K562 (cell line): Measurements from ENCODE around the gene S100A4. TPM values are rescaled to one million over a fixed set of nuclear protein-coding genes. Genes with fewer than 3 reads are reported as not detected.
A peak's percentile ranks its signal among the peaks of the same experiment; 100 is the strongest.

Experiments used
- ATAC-seq: fragments of 200-7000 bp; cut with Tn5 transposase; 3 replicates; pipeline ENCODE4 v1.9.1; 2020; ENCODE audit warnings: moderate library complexity
- BruUV-seq: library from RNA; stranded (reverse); fragments of 400-500 nt; replicated peaks from 2 replicates; lab custom pipeline; 2021; lab: Mats Ljungman, UMichigan
- CTCF ChIA-PET: fragments of 300-600 bp; formaldehyde crosslinking; extraction: SDS; loops from one replicate; lab custom pipeline; 2021; ENCODE audit warnings: low intra/inter-chr PET ratio; lab: Yijun Ruan, JAX
- POLR2A ChIA-PET: fragments of 300-600, 350-650 bp; sonication (Branson Sonifier 250); formaldehyde crosslinking; extraction: SDS; loops from one replicate; lab custom pipeline; 2021; ENCODE audit warnings: antibody characterized with exemption, inconsistent platforms; lab: Yijun Ruan, JAX
- DNase-seq, 4 experiments: peaks; one replicate each; pipeline versions ENCODE4 v3.0.0 to v3.0.0-alpha.2; 2011 to 2018; ENCODE audit warnings: low spot score in 3 of 4, mixed read lengths in 3 of 4; ENCODE audit errors: extremely low read depth in 1 of 4
- FAIRE-seq: peaks from 2 replicates; lab custom pipeline; 2011; peaks lifted over from hg19 to GRCh38; lab: Jason Lieb, UNC
- H2AFZ ChIP-seq: 2 replicates; pipeline ENCODE4 v1.6.0; 2011; ENCODE audit warnings: low read depth, low read length, control low read depth, inconsistent platforms
- H3K27ac ChIP-seq: fragments of 200-600 bp; 3 replicates; pipeline ENCODE4 v1.8.0; 2011; ENCODE audit warnings: low read depth, mild to moderate bottlenecking, control low read depth, inconsistent platforms, low read length, moderate library complexity, mixed read lengths; ENCODE audit errors: extremely low read depth
- H3K27me3 ChIP-seq, 2 experiments: fragments of 300-600 bp in 1 of 2; 2 replicates in 1 of 2; 3 replicates in 1 of 2; pipeline versions ENCODE4 v1.6.0 to v1.8.0; 2011; ENCODE audit warnings: inconsistent platforms in 2 of 2, low read length in 2 of 2, mild to moderate bottlenecking in 1 of 2, mixed read lengths in 1 of 2, moderate library complexity in 1 of 2; ENCODE audit not compliant: control insufficient read depth in 2 of 2, insufficient read depth in 2 of 2
- H3K36me3 ChIP-seq: fragments of 300-600 bp; 3 replicates; pipeline ENCODE4 v1.8.0; 2011; ENCODE audit warnings: mild to moderate bottlenecking, low read length, inconsistent platforms; ENCODE audit not compliant: control insufficient read depth, insufficient read depth
- H3K4me1 ChIP-seq, 2 experiments: fragments of 200-600 bp in 1 of 2; replicated peaks in 1 of 2; 2 replicates in 1 of 2; 3 replicates in 1 of 2; pipeline versions ENCODE4 v1.5.1 to v1.8.0; 2011; ENCODE audit warnings: inconsistent platforms in 2 of 2, low read length in 2 of 2, mild to moderate bottlenecking in 1 of 2, mixed read lengths in 1 of 2, moderate library complexity in 1 of 2; ENCODE audit not compliant: control insufficient read depth in 2 of 2, insufficient read depth in 2 of 2
- H3K4me2 ChIP-seq: 2 replicates; pipeline ENCODE4 v1.6.1; 2011; ENCODE audit warnings: low read length, control low read depth, inconsistent platforms, mixed read lengths; ENCODE audit not compliant: insufficient read depth
- H3K4me3 ChIP-seq: fragments of 200-600 bp; sonication (generic), shearing (Covaris generic); 2 replicates; pipeline ENCODE4 v1.5.1; 2016; ENCODE audit warnings: control low read depth, inconsistent platforms
- H3K79me2 ChIP-seq: fragments of 200-600 bp; 3 replicates; pipeline ENCODE4 v1.8.0; 2011; ENCODE audit warnings: low read length, inconsistent platforms; ENCODE audit not compliant: control insufficient read depth, insufficient read depth
- H3K9ac ChIP-seq, 2 experiments: 2 replicates each; pipeline versions ENCODE4 v1.6.0 to v1.6.1; 2011; ENCODE audit warnings: low read depth in 2 of 2, low read length in 2 of 2, control low read depth in 1 of 2, inconsistent platforms in 1 of 2, mild to moderate bottlenecking in 1 of 2, mixed read lengths in 1 of 2; ENCODE audit not compliant: insufficient read depth in 1 of 2
- H3K9me1 ChIP-seq: one replicate; pipeline ENCODE4 v1.6.0; 2011; ENCODE audit warnings: inconsistent platforms, mild to moderate bottlenecking, low read length, moderate library complexity; ENCODE audit not compliant: control insufficient read depth, insufficient read depth
- H3K9me3 ChIP-seq: replicated peaks from 2 replicates; pipeline ENCODE4 v1.5.1; 2011; ENCODE audit warnings: low read depth, low read length, inconsistent platforms; ENCODE audit not compliant: control insufficient read depth, insufficient read depth
- H4K20me1 ChIP-seq: replicated peaks from 2 replicates; pipeline ENCODE4 v1.6.1; 2011; ENCODE audit warnings: low read length, inconsistent platforms, mixed read lengths; ENCODE audit not compliant: control insufficient read depth, insufficient read depth
- CBFA2T3 ChIP-seq: fragments of 450-650 bp; IDR thresholded peaks from 2 replicates; pipeline ENCODE4 v1.6.1; 2017
- ZNF121 ChIP-seq: sonication (generic); formaldehyde crosslinking; conservative IDR thresholded peaks from 2 replicates; pipeline ENCODE4 v1.8.0; 2022; ENCODE audit warnings: missing genetic modification reagents
- WGBS: fragments of 100-300 bp; shearing (Covaris generic); methylation state at CpG from one replicate; pipeline ENCODE4 v1.1.6; 2016; ENCODE audit warnings: low coverage, mixed read lengths; ENCODE audit not compliant: insufficient coverage; ENCODE audit errors: missing lambda C conversion rate; 5-methylcytosine and 5-hydroxymethylcytosine counted together
- in situ Hi-C: fragments of 300-500 bp; cut with MboI; formaldehyde crosslinking; loops from 4 replicates; pipeline ENCODE4 v1.15.0; 2018; ENCODE audit warnings: inconsistent platforms, mixed read lengths
- intact Hi-C: fragments of 100-400 bp; cut with micrococcal nuclease; formaldehyde crosslinking; loops from 2 replicates; pipeline ENCODE4 v1.14.2; 2022
- polyA plus RNA-seq, 8 experiments: library from polyadenylated mRNA; depleted of rRNA in 4 of 8; stranded (reverse) in 5 of 8; unstranded in 3 of 8; fragments of >200 nt; fragmentation: Nextera tagmentation in 2 of 8; fragmentation: Illumina TruSeq in 1 of 8; extraction: Ambion mirVana in 2 of 8; extraction: Trizol in 1 of 8; gene quantifications; 2 replicates each; pipeline versions ENCODE4 v1.2.1 to v1.2.3, GENCODE V29; 2011 to 2014; ENCODE audit warnings: inconsistent platforms in 1 of 8, missing spikeins in 1 of 8
- total RNA-seq, 7 experiments: library from RNA; depleted of rRNA in 6 of 7; stranded (reverse); fragments of >200 nt in 6 of 7; fragmentation: Illumina TruSeq in 2 of 7; extraction: Trizol in 2 of 7; gene quantifications; 2 replicates each; pipeline versions ENCODE4 v1.2.1 to v1.2.3, GENCODE V29; 2011 to 2021; ENCODE audit warnings: low replicate concordance in 1 of 7
- TF ChIP-seq, protein P1 (sequence below): fragments of 200-600 bp; sonication (generic); IDR thresholded peaks from one replicate; pipeline ENCODE4 v1.6.1; 2012; ENCODE audit warnings: mild to moderate bottlenecking, low read depth, low read length, inconsistent platforms

S100A4 gene
- total and polyA plus RNA-seq, 9 of the 15 experiments (the other 6 are each of a cell fraction or from before 2014, with no cell fraction given): 3.7 to 20.1 (median 11.2) TPM

DNA sequence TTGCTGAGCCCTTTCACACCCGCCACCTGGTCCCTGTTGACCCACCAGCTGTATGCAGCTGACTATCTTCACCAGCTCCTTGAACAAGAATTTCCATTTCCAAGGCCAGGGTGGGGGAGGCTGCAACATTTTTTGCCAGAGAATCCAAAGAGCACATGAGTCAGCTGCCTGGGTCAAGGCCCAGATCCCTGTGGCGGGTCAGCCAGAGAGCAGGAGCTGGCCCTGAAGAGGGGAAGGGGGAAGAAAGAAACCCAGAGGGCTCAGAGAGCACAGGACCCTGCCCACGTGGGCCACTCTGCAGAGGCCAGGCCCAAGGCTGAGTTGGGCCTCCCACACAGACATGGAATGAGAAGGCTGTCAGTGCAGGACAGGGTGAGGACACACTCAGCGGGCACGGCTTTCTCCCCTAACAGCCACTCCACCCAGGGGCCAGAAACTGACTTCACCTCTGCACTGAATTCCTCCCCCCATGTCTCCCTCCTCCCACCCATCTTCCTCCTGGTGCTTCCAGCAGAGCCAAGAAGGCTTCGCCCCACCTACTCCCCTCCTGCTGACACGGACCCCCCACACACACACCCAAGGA is 38.7 kb downstream of the S100A4 start:
- ChIA-PET CTCF (no interaction called here), POLR2A (interaction anchor here (0.5 to 1.1 kb wide), 2 partner anchors 9 to 61 kb away, joined by 3 read pairs; no protein-coding TSS in a partner anchor)
- H3K36me3 ChIP-seq: no peaks in the 10 kb centered on the region
- FAIRE-seq: no peak
- DNase-seq: no peak
- no peak overlapping the region for H3K4me3 ChIP-seq
- H4K20me1 ChIP-seq: no peaks in the 10 kb centered on the region
- 50% methylated on average over 5 of the region's 7 CpGs for WGBS
- peak overlapping the region in 1 of 2 experiments; percentile 80; a peak in 2 of 4 replicates for H3K9ac ChIP-seq
- no peaks in the 10 kb centered on the region for H3K9me1 ChIP-seq
- H3K9me3 ChIP-seq: no peaks in the 10 kb centered on the region
- no peak overlapping the region for H3K4me2 ChIP-seq
- peak overlapping the region; percentile 61; the same call in 1 of the 2 replicates for H2AFZ ChIP-seq
- in situ Hi-C loops (loop anchor here (5.0 to 10.0 kb wide), 2 partner anchors 155 to 478 kb away; partner anchors contain the start of gene RAB13), intact Hi-C loops (no loop called here)
- H3K27ac ChIP-seq: no peak overlapping the region
- no TSS peak for BruUV-seq
- H3K79me2 ChIP-seq: no peaks in the 10 kb centered on the region
- TF ChIP-seq CBFA2T3 (peak; percentile 21; the same call in 1 of the 2 replicates), ZNF121 (no peak)
- ATAC-seq: no peak
- no peaks in the 10 kb centered on the region for H3K27me3 ChIP-seq
- peaks cover 0 to 9% of the 10 kb centered on the region in 2 experiments; a peak in 2 of 5 replicates for H3K4me1 ChIP-seq

DNA sequence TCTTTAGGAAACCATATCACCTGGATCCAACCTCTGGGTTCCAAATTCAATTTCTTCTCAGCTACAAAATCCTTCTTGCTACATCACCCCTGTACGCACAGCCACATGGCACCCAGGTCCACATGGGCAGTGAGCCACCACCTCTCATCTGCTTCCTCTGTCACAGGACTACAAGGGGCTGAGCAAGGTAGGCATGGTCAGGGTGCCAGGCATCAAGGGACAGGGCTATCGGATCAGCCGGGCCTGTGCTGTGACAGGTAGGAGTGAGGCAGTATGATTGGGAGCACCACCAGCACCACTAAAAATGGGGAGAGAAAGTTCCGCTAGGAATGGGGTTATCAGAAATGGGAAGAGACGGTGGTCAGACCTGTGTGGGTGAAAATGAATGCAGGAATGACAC is 39.2 kb downstream of the S100A4 start:
- 69% methylated on average over 5 of the region's 5 CpGs for WGBS
- H3K9me3 ChIP-seq: no peaks in the 10 kb centered on the region
- H3K79me2 ChIP-seq: no peaks in the 10 kb centered on the region
- H3K27ac ChIP-seq: no peak overlapping the region
- H3K27me3 ChIP-seq: no peaks in the 10 kb centered on the region
- H3K9ac ChIP-seq: no peak overlapping the region
- intact Hi-C loops (no loop called here), in situ Hi-C loops (loop anchor here (5.0 to 10.0 kb wide), 2 partner anchors 154 to 478 kb away; partner anchors contain the start of gene RAB13)
- ATAC-seq (no peak), DNase-seq (no peak), FAIRE-seq (no peak)
- H3K36me3 ChIP-seq: no peaks in the 10 kb centered on the region
- no peak overlapping the region for H3K4me3 ChIP-seq
- H3K4me1 ChIP-seq: peaks cover 0 to 9% of the 10 kb centered on the region in 2 experiments; a peak in 2 of 5 replicates
- H4K20me1 ChIP-seq: no peaks in the 10 kb centered on the region
- no peaks in the 10 kb centered on the region for H3K9me1 ChIP-seq
- ChIA-PET POLR2A (interaction anchor here (0.5 to 1.1 kb wide), 2 partner anchors 9 to 62 kb away, joined by 3 read pairs; no protein-coding TSS in a partner anchor), CTCF (no interaction called here)
- no TSS peak for BruUV-seq
- H2AFZ ChIP-seq: 0 out of 2 replicates have a peak overlapping the region, but pooled peaks have one; percentile 61
- H3K4me2 ChIP-seq: no peak overlapping the region
- TF ChIP-seq, protein P1, sequence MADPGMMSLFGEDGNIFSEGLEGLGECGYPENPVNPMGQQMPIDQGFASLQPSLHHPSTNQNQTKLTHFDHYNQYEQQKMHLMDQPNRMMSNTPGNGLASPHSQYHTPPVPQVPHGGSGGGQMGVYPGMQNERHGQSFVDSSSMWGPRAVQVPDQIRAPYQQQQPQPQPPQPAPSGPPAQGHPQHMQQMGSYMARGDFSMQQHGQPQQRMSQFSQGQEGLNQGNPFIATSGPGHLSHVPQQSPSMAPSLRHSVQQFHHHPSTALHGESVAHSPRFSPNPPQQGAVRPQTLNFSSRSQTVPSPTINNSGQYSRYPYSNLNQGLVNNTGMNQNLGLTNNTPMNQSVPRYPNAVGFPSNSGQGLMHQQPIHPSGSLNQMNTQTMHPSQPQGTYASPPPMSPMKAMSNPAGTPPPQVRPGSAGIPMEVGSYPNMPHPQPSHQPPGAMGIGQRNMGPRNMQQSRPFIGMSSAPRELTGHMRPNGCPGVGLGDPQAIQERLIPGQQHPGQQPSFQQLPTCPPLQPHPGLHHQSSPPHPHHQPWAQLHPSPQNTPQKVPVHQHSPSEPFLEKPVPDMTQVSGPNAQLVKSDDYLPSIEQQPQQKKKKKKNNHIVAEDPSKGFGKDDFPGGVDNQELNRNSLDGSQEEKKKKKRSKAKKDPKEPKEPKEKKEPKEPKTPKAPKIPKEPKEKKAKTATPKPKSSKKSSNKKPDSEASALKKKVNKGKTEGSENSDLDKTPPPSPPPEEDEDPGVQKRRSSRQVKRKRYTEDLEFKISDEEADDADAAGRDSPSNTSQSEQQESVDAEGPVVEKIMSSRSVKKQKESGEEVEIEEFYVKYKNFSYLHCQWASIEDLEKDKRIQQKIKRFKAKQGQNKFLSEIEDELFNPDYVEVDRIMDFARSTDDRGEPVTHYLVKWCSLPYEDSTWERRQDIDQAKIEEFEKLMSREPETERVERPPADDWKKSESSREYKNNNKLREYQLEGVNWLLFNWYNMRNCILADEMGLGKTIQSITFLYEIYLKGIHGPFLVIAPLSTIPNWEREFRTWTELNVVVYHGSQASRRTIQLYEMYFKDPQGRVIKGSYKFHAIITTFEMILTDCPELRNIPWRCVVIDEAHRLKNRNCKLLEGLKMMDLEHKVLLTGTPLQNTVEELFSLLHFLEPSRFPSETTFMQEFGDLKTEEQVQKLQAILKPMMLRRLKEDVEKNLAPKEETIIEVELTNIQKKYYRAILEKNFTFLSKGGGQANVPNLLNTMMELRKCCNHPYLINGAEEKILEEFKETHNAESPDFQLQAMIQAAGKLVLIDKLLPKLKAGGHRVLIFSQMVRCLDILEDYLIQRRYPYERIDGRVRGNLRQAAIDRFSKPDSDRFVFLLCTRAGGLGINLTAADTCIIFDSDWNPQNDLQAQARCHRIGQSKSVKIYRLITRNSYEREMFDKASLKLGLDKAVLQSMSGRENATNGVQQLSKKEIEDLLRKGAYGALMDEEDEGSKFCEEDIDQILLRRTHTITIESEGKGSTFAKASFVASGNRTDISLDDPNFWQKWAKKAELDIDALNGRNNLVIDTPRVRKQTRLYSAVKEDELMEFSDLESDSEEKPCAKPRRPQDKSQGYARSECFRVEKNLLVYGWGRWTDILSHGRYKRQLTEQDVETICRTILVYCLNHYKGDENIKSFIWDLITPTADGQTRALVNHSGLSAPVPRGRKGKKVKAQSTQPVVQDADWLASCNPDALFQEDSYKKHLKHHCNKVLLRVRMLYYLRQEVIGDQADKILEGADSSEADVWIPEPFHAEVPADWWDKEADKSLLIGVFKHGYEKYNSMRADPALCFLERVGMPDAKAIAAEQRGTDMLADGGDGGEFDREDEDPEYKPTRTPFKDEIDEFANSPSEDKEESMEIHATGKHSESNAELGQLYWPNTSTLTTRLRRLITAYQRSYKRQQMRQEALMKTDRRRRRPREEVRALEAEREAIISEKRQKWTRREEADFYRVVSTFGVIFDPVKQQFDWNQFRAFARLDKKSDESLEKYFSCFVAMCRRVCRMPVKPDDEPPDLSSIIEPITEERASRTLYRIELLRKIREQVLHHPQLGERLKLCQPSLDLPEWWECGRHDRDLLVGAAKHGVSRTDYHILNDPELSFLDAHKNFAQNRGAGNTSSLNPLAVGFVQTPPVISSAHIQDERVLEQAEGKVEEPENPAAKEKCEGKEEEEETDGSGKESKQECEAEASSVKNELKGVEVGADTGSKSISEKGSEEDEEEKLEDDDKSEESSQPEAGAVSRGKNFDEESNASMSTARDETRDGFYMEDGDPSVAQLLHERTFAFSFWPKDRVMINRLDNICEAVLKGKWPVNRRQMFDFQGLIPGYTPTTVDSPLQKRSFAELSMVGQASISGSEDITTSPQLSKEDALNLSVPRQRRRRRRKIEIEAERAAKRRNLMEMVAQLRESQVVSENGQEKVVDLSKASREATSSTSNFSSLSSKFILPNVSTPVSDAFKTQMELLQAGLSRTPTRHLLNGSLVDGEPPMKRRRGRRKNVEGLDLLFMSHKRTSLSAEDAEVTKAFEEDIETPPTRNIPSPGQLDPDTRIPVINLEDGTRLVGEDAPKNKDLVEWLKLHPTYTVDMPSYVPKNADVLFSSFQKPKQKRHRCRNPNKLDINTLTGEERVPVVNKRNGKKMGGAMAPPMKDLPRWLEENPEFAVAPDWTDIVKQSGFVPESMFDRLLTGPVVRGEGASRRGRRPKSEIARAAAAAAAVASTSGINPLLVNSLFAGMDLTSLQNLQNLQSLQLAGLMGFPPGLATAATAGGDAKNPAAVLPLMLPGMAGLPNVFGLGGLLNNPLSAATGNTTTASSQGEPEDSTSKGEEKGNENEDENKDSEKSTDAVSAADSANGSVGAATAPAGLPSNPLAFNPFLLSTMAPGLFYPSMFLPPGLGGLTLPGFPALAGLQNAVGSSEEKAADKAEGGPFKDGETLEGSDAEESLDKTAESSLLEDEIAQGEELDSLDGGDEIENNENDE: no peak
